Upper lobe of left lung (tissue), 6 donors: ENCODE results near the gene SNRPA. TPM values are rescaled to one million over a fixed set of nuclear protein-coding genes. Genes with fewer than 3 reads are reported as not detected.
A peak's percentile ranks its signal among the peaks of the same experiment; 100 is the strongest.

Source experiments
- ATAC-seq, 2 donors: fragments of 200-7000 bp; cut with Tn5 transposase; one replicate each; pipeline ENCODE4 v1.9.1; 2022; ENCODE audit warnings: mild to moderate bottlenecking in 2 of 2, moderate library complexity in 2 of 2; ENCODE audit not compliant: low FRiP score in 2 of 2
- DNase-seq, 2 donors: peaks; one replicate each; pipeline ENCODE4 v3.0.0-alpha.2; 2019 to 2020
- H3K27ac ChIP-seq, 4 donors: fragments of 200-600 bp; sonication (generic); one replicate each; pipeline ENCODE4 v1.5.1; 2016 to 2019
- H3K27me3 ChIP-seq, 4 donors: fragments of 200-600 bp; sonication (generic); one replicate each; pipeline ENCODE4 v1.5.1; 2017 to 2019
- H3K36me3 ChIP-seq, 4 donors: fragments of 200-600 bp; sonication (generic); one replicate each; pipeline ENCODE4 v1.5.1; 2016 to 2019
- H3K4me1 ChIP-seq, 4 donors: fragments of 200-600 bp; sonication (generic); one replicate each; pipeline ENCODE4 v1.5.1; 2018 to 2019
- H3K4me3 ChIP-seq, 4 donors: fragments of 200-600 bp; sonication (generic); one replicate each; pipeline ENCODE4 v1.5.1; 2017 to 2019; ENCODE audit warnings: mild to moderate bottlenecking in 2 of 4, moderate library complexity in 1 of 4
- H3K9me3 ChIP-seq, 4 donors: fragments of 200-600 bp; sonication (generic); one replicate each; pipeline ENCODE4 v1.5.1; 2018 to 2019
- CTCF ChIP-seq, 6 experiments: fragments of 450-650 bp in 4 of 6; fragments of 200-600 bp in 2 of 6; sonication (generic) in 2 of 6; IDR thresholded peaks; one replicate each; pipeline ENCODE4 v1.5.1; 2016 to 2019; ENCODE audit warnings: antibody characterized with exemption in 6 of 6
- EP300 ChIP-seq, 4 donors: sonication (generic); formaldehyde crosslinking; IDR thresholded peaks; one replicate each; pipeline ENCODE4 v1.5.1; 2017; ENCODE audit warnings: antibody characterized with exemption in 4 of 4, control low read depth in 2 of 4
- POLR2A ChIP-seq, 4 donors: fragments of 450-650 bp; IDR thresholded peaks; one replicate each; pipeline ENCODE4 v1.5.1; 2016 to 2017; ENCODE audit warnings: antibody characterized with exemption in 4 of 4, mild to moderate bottlenecking in 2 of 4
- POLR2AphosphoS5 ChIP-seq, 2 donors: sonication (generic); formaldehyde crosslinking; IDR thresholded peaks; one replicate each; pipeline ENCODE4 v1.5.1; 2017; ENCODE audit warnings: antibody characterized with exemption in 2 of 2
- WGBS, 2 donors: methylation state at CpG; one replicate each; pipeline ENCODE4 v1.1.5; 2017 to 2018; 5-methylcytosine and 5-hydroxymethylcytosine counted together
- small RNA-seq, 4 donors: library from RNA; depleted of rRNA; stranded (forward); fragments of <200 nt; gene quantifications; one replicate each; pipeline ENCODE3, GENCODE V24; 2016
- total RNA-seq, 6 donors: library from RNA; depleted of rRNA in 4 of 6; stranded (reverse); fragments of >200 nt in 4 of 6; gene quantifications; one replicate each; pipeline versions ENCODE4 v1.1.0 to v1.2.1, GENCODE V29; 2016 to 2021
- donor health status: DM: no; HTN: no; CAD: no; lungs with moderate emphysema.
- donor health status: DM: no; HTN: yes; CAD: no; lungs with severe emphysema.

SNRPA gene
- total RNA-seq, 6 donors from 2014 or later = 32.4 to 90.1 (median 55.3) TPM

- DNase-seq (peak in 1 of 2 donors; percentile 61), ATAC-seq (no peak)
- TF ChIP-seq EP300 (IDR thresholded peaks at IDR 0.05) (no peak), POLR2AphosphoS5 (IDR thresholded peaks at IDR 0.05) (no peak), CTCF (IDR thresholded peaks at IDR 0.05) (no peak), POLR2A (IDR thresholded peaks at IDR 0.05) (no peak)
- Histone ChIP-seq H3K4me3 (no peak overlapping the region), H3K4me1 (peaks cover 41 to 49% (median 43%) of the 10 kb centered on the region in 4 donors), H3K9me3 (no peaks in the 10 kb centered on the region), H3K36me3 (peaks cover 7 to 16% (median 12%) of the 10 kb centered on the region in 4 donors), H3K27me3 (no peaks in the 10 kb centered on the region), H3K27ac (peak overlapping the region in 2 of 4 donors; percentile 29 to 40)
- 32 to 40% methylated on average over 3 to 4 of the region's 4 CpGs for WGBS, 2 donors
Observed at GRCh38 chr19:40813182-40813581, 62.2 kb downstream of the SNRPA start.

Small RNA genes within 50 kb of the gene (small RNA-seq; reads per million reads assigned to genes)
- gene RNU6-195P = 0 reads per million in 4 donors

Other genes with a start within 250 kb of the SNRPA start
- 100 to 1,000 TPM in 2 of 6 donors, 10 to 100 TPM in 4; 60.6 to 232 (median 90.2) TPM for gene SHKBP1, start 174.3 kb upstream of the SNRPA start, total RNA-seq
- 100 to 1,000 TPM; 125 to 541 (median 401) TPM for gene LTBP4, start 149.8 kb upstream of the SNRPA start, total RNA-seq
- gene NUMBL, start 60.6 kb upstream of the SNRPA start, total RNA-seq = 100 to 1,000 TPM in 1 of 6 donors, 10 to 100 TPM in 5; 18.0 to 133 (median 23.8) TPM
- 100 to 1,000 TPM in 2 of 6 donors, 10 to 100 TPM in 4; 46.2 to 142 (median 65.4) TPM for gene COQ8B, start 34.3 kb upstream of the SNRPA start, total RNA-seq
- gene ITPKC, start 34.1 kb upstream of the SNRPA start, total RNA-seq = 10 to 100 TPM; 38.4 to 76.0 (median 55.2) TPM
- gene ACTMAP, start 726 bp upstream of the SNRPA start, total RNA-seq = 10 to 100 TPM; 16.0 to 28.4 (median 21.5) TPM
- 1 to 10 TPM in 3 of 6 donors, not detected in 3; 1.2 to 5.2 (median 2.1) TPM for gene MIA, start 24.3 kb downstream of the SNRPA start, total RNA-seq
- gene RAB4B, start 27.0 kb downstream of the SNRPA start, total RNA-seq = 10 to 100 TPM; 39.9 to 78.5 (median 58.6) TPM
- gene EGLN2, start 48.0 kb downstream of the SNRPA start, total RNA-seq = 100 to 1,000 TPM; 170 to 353 (median 211) TPM
- 10 to 100 TPM in 1 of 6 donors, 1 to 10 TPM in 4, not detected in 1; 1.5 to 11.6 (median 2.9) TPM for gene CYP2A6, start 99.2 kb downstream of the SNRPA start, total RNA-seq
- 1 to 10 TPM in 1 of 6 donors, under 1 TPM in 2, not detected in 3; 0.59 to 1.8 (median 0.71) TPM for gene CYP2A7, start 131.0 kb downstream of the SNRPA start, total RNA-seq
- 1 to 10 TPM in 1 of 6 donors, under 1 TPM in 1, not detected in 4; 0.34 to 1.8 TPM for gene CYP2B6, start 240.1 kb downstream of the SNRPA start, total RNA-seq